GM18499 (cell line): Measurements from ENCODE around the gene KRT8.

Experiments used
- ATAC-seq: cut with Tn5 transposase; IDR thresholded peaks from one replicate; pipeline ENCODE4 v1.9.1; 2021; ENCODE audit warnings: moderate number of reproducible peaks; ENCODE audit not compliant: insufficient read depth, unreplicated experiment

Gene KRT8

DNA sequence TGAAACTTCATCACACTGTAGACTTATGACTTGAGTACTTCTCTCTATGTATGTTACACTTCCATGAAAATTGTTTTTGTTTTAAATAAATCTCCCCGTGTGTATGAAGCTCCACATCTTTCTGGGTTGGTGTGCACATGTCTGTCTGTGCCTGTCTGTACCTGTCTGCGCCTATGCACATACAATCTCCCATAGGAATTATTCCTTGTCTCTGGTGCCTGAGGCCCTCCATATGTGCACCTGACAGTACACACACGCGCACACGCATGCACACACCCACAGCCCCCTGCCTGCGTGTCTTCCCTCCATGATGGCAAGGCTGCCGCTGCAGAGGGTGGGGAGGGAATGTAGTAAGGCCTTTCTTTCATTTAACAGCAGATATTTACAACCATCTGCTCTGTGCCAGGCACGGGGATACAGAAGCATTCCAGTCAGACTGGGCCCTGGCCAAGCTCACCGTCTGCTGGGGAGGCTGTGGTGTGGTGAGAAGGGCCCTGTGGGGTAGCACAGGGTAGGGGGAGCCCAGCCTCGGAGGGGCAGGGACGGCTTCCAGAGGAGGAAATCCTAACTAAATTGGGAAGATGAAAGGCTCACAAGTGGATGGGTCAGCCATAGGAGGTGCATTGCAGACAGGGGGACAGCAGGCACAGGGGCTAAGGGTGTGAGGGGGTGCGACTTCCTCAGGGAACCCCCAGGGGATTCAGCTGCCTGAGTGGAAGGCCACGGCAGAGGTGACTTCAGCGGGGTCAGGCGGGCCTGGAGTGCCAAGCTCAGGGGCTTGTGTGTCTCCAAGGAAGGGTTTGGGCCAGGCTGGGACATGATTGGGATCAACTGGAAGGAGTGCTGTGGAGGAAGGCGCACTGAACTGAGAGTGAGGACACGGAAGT, 26.1 kb downstream of the KRT8 start:
- no peak for ATAC-seq

DNA sequence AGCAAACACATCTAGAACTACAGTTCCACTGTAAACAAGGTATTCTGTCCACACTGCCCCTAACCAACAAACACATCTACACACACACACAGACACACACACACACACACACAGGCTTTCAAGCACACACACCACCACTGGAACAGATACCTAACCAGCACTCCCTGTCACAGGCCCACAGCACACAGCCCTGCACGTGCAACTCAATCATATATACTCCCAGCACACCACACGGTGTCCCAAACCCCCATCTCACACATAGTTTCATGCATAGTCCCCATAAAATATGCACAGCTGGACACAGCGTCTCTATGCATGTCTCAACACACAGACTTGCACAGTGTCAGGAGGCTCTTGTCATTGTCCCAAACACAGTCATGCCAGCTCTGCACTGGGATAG, 27.6 kb downstream of the KRT8 start:
- no peak for ATAC-seq

DNA sequence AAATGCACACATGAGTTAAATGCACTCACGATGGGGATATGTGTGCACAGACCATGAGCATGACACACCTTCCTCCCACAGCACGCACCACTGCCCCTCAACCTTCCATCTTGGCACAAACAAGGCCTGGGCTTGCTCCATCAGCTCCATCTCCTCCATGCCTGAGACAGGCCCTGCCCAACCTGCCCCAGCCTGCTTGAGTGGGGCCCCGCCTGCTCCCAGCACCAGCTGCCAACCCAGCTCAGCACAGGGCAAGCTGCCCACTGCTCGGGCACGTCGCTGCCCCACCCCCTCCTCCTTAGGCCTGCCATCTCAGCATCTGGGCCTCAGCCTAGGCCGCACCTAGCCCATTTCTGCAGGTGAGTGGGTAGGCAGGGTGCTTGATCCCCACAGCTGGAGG, 28.5 kb downstream of the KRT8 start:
- no peak for ATAC-seq

DNA sequence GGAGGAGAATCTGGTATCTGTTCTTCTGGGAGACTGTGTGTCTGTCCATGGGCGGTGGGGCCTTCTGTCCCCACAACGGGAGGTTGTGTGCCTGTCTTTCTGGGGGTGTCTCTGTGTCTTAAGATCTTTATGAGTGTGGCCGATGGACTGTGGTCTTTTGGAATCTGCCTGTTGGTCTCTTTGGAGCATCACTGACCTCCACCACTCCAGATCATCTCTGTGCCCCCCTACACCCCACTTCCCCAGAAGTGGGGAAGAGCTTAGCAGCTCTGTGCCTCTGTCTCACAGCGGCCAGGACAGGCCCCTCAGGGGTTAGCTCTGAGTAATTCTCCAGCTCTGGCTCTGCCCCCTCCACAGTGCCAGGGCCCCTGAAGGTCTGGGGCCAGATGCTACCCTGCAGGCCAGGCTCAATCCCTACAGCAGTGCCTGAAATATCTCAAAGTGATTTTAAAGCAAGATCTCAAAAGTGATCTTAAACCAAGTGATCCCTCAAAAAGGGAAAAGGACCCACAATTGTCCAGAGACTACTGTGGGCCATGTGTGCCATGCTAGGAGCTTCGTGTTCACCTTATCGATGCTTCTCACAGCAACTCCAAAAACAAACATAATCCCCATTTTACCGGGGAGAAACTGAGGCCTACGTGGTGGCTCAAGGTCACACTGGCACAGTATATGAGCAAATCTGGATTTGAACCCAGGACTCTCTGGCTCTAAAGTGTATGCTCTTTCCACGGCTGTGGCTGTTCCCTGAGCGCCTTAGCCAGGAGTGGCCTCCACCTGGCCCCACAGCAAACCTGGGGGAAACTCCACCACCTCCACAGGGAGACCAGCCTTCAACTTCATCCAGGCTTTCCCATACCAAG, 30.1 kb downstream of the KRT8 start:
- ATAC-seq: no peak

DNA sequence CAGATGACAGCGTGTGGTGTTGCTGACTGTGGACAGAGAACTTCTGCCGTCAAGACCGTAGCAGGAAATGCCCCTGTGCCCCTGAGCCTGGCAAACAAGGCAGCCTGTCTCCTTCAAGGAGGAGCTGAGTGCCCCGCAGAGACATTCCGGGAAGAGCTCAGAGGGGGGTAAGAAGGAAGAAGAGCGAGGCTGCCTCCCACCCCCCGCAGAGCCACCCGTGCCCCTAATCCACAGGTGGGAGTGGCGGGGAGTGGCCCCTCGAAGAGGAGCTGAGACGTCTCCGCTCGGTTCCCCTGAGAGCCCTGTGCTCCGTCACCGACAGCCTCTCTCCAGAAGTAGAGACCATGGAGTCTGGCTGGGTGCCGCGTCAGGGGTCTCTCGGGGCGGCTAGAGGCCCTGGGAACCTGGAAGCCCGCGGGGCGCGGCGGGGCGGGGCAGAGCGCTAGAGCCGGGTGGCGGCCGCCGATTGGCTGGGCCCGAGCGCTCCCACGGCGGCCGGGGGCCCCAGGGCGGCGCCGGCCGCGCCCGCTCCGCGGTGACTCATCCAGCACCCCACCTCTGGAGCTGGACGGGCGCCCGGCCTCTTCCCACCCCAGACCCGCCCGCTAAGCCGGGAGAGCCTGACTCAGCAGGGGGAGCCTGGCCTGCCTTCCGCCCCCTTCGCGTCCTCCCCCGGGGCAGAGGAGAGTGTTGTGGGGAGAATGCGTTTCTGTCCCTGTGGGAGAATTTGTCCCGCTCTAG, 30.9 kb downstream of the KRT8 start:
- ATAC-seq: no peak

DNA sequence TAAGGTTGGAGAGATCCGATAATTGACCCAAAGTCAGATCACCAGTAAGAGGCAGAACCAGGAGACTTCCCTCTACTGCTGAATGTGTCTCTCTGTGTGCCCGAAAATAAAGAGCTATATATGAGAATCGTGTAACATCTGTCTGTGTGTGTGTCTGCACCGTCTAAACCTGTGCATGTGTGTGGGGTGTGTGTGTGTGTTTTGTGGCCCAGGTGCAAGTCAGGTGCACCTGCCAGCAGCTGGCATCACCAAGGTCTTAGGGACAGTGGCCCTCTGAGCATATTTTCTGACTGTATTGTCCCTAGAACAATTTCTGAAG, 31.4 kb downstream of the KRT8 start:
- no peak for ATAC-seq

DNA sequence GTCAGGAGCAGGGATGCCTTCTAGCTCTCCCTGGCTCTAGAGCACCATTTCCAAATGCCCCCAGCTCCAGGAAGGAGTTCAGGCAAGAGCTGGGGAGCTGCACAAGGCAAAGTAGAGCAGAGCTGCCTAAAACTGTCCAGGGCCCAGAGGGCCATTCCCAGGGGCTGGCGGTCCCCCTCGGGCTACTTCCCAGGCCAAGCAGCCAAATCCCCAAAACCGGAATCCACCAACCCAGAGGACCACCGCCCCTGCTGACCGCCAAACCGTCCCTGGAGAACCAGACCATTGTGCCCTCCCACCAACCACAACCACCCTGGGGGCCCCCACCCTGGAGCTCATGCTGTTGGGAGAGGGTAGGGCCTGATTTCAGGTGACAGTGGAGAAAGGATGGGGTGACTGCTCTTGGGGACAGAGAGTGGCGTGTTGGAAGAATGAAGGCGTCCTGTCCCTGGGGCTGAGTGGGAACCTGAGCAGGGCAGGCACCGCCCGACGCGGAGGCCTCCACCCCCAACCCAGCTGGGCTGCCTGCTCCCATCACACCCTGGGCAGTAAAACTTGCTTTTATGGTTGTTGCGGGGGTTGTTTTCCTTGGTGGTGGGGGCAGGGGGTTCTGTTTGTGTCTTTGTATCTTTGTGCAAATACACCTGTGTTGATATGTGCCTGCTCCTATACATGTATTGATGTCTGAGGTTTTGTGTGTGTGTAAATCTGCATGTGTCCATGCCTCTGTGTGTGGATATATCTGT, 32.1 kb downstream of the KRT8 start:
- no peak for ATAC-seq

DNA sequence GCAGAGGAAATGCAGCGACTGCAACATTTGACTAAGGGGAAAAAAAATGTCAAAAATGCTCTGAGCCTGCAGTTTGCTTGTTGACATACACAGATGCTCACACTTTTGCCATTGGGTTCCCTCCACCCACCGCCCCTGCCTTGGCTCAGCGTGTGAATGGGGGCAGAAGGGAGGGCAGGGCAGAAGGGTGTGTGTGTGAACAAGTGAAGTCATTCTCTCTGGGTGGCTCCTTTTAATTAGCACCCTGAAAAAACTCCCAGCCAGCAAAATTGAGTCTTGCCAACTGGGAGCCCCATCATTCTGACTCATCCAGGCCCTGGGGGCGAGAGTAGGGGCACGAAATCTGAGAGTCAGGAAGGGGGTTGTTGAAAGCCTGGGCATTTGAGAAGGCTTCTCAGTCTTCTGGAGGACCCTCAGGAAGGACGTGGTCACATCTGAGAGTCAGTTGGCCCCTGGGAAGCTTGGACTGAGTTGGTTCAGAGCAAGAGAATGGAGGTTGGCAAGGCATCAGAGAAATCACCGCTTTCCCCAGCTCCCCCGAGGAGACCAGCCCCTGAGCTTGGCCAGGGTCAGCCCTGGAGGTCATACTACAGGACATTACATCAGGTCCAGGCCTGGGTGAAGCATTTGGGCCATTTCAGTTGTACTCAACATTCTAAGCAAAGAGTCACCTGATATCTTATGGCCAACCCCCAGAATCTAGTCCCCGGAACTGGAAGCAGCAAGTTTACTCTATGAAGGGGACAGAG, 33.4 kb downstream of the KRT8 start:
- ATAC-seq: no peak

DNA sequence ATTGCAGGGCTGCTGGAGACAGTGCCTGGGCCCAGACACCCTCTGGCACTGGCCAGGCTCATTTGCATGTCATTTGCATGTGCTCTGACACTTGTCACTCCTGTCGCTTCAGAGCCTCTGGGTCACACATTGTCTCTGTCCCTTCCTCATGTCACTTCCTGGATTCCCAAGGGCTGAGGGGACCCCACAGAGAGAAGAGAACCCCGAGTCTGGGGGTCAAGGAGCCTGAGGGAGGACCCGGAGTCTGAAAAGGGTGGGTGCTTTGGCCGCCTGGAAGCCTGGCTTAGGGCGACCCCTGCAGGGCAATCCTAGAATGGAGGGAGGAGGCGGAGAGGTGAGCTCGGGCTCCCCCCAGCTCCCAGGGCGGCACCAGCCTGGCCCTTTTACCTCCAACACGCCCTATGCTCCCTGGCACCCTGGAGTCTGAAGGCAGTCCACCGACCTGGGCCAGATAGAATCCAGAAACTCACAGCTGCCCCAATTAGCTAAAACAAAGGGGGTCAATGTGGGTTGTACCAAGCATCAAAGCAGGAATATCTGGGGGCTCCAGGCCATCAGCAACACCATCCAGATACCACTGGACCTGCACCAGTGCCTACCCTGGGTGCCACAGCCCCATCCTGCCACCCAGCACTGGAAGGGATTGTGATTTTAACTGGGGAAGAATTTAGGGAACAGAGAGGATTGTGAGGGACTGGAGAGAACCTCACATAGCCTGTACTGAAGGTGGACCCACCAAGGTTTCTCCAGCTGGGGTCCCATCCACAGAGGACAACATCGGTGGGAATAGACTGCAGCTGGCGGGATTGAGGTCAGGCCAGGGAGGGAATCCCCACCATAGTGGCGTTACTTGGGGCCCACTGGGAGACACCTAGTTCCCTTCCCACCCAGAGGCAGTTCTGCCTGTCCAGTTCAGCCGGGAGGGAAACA, 34.2 kb downstream of the KRT8 start:
- ATAC-seq: no peak

DNA sequence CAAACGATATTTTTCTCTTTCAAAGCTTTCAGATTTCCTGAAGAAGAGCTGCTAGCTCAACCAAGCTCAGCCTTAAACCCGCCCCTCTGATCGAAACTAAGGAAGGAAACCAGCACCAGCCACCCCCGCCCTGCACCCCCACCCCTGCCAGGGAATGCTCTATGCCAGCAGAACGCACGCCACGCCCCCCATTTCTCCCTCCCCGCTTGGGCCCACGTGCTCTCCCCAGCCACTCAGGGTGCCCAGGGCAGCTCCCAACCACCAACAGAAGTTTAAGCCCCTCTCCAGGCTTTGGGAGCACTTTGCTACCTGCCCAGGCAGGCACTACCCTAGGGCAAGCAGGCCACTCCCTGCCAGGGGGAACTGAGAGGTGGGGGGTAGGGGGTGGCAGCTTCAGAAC, 37.2 kb downstream of the KRT8 start:
- ATAC-seq: no peak

DNA sequence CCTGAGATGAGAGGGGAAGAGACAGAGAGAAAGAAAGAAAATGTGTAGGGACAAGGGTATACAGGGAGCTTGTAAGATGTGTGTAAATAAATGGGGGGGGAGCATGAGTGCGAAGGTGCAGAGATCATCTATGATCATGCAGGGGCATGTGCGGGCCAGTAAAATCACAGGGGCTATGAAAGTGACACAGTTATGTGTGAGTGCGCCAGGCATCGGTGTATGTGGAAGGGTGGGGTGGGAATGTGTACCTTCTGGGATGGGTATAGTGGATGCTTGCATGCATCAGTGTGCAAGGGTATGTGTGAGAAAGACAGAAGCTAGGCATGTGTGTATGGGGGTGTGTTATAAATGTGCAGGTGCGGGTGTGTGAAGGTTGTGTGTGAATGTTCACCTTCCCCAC, 37.7 kb downstream of the KRT8 start:
- no peak for ATAC-seq

DNA sequence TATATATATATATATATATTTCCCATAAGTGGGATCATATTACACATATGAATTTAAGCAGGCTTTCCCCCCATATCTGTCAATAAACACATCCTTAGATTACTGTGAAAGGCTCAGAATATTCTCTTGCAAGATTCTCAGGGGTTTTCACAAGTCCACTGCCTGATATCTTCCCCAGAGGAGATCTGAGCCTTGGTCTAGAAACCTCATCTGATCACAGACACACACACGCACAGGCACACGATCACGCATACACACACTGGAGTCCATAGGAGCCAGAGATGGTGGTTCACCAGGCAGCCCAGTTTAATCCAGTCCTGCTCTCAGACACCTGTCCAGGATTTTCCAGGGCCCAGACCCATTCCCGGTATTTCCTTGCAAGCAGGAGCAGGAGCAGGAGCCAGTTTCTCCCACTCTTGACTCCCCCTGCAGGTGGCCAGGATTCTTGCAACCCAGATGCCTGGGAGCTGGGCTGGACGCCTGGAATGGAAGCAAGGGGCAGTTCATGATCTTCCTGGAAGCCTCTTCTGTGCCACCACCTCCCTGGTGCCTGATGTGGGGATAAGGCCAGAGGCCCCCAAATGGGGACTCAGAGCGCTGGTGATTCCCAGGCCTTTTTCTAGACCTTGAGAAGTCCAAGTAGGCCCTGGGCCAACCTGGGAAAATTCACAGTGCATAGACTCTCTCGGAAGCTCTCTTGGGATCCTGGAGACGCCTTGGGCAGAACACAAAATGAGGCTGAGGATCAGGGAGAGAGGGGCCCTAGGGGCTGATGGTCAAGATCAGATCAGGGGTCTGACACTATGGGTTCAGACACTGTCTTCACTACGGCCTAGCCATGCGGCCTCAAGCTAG, 39.6 kb downstream of the KRT8 start:
- no peak for ATAC-seq

DNA sequence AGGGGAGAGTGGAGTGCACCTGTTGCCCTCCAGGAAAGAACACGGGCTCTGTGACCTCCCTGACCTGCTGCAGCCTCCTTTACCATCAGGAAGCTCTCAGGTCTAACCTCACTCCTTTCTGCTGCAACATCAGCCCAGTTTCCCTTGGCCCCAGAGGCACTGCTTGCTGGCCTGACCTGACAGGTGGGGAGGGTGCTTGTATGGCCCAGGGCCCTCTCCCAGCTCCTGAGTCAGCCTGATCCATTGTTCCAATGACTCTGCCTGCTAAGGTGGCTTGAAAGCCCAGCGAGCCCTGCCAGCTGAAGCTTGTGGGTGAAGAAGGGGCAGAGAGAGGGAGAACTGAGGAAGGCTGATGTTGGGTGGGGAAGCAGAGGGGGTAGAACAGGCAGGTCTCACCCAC, 42.9 kb downstream of the KRT8 start:
- ATAC-seq: no peak

DNA sequence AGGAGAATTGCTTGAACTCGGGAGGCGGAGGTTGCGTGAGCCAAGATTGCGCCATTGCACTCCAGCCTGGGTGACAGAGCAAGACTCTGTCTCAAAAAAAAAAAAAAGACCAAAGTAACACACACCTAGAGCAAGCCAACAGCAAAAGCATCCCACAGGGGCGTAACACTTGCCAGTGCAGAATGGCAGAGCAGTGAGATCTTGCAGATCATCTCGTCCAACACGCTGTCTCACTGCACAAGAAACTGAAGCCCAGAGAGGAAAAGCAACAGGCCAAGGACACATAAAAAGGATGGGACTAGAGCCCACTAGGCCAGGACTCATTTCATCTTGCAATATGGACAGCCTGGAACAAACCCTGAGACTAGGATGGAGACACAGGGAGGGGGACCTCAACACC, 43.4 kb downstream of the KRT8 start:
- ATAC-seq: no peak

DNA sequence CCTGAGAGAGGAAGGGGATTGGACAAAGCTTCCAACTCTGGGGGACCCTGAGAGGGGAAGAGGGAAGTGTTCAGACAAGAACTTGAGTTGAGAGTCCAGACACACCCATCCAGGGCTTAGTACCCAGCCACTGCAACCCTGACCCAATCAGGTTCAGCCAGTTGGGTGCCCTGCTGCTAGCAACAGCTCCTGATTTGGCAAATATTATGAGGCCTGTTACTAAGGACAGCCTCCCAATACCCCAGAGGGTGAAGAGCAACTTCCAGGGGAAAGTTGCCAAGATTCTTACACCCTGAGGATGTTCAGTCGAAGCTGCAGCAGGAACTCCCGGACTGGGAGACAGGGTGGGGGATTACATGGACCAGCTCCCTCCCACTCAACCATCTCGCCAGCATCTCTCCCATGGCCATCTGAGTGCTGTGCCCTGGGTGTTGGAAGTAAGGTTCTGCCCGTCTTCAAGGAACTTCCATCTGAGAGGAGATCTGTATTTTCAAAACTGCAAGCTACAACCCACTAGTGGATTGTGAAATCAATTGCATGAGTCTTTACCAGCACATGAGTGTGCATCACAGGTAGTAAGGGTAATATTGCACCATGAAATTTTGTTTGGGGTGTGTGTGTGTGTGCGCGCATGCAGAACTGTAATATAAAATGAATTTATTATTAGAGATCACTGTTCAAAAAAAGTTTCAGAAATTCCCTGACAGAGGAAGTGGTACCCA, 44.6 kb downstream of the KRT8 start:
- ATAC-seq: no peak

DNA sequence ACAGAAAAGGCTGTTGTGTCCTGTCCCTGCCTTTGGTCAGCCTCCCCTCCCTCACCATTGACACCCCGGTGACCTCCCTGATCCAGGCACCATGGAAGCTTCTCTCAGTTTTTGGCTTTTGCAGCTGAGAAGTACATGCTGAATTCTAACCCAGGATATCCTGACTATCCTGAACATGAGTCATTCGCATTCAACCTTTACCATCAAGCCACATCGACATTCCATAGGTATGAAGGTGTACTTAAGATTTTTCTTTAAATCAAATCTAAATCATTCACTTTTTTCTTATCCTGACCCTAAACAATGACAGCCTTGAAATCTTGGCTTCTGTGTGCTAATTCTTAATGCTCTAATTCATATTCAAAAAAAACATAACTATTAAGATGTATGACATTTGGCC, 47.4 kb downstream of the KRT8 start:
- ATAC-seq: no peak

DNA sequence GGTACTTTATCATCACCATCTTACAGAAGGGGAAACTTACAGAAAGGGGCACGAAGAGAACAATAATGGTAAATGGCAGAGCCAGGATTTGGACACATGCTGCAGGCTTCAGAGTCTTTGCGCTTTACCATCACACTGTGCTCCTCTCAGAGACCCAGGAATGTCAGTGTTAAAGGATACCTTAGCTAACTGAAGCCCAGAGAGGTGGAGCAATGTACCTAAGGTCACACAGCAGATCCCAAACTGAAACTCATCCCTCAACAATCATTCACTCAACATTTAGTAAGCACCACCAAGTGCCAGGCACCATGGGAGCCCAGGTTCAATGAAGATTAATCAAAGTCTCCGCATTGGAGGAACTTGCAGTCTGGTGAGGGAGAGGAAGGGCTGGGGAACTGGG, 48.1 kb downstream of the KRT8 start:
- no peak for ATAC-seq
